HuH-7 (cell line): ENCODE data around the gene ABCD3.

Experiments used
- DNase-seq: peaks from one replicate; pipeline ENCODE4 v3.0.0; 2011; ENCODE audit warnings: low spot score

Gene ABCD3

DNA sequence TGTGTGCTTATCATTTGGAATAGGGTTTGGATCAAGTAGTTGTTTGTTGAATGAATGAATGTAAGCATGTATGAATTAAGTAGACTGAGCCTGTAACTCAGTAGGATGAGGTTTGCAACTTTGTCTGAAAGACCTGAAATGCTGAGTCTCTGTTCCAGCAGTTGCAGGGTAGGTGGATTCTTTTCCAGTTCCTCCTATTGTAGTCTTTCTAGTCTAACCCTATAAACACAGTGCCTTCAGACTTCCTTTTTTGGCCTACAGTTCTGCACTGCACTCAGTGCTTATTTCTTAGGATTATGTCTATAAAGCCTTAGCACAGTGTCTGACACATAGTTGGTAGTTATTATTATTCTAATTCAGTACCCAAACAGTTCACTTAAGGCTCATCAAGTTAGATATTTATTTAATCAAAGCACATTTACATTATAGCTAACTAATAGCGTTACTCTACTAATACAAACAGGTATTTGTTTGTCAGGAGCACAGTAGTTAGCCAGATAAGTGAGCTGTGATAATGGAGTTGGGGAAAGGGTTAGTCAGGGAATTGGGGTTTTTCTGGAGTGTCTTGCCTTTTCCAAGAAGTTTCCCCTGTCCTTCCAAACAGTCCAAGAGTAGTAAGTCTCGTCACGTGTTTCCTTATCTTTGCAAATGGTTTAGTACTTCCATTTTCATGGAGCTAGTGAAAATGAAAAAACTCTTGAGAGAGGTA is 45.0 kb downstream of the ABCD3 start:
- no peak for DNase-seq

DNA sequence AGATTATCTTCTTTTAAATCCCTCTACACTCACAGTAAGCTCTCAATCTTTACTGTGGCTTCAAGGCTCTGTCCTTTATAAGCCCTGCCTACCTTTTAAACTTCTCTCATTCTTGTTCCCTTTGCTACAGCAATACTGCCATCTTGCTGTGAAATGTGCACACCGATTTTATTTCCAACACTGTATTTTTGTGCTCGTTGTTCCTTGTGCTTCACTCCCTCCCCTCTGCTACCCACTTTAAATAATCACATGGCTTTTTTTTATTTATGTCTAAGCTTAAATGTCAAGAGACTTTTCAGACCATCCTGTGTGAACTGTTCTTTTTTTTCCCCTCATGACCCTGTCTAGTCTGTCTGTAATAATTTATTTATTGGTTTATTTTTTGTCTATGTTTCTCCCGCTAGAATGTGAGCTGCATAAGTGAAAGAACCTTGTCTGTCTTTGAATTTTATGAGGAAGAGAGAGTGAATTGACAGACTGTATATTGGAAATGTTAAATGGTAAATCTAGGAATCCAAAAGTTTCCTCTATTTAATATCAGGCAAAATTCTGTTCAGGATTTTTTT is 45.7 kb downstream of the ABCD3 start:
- peak; percentile 12 for DNase-seq

DNA sequence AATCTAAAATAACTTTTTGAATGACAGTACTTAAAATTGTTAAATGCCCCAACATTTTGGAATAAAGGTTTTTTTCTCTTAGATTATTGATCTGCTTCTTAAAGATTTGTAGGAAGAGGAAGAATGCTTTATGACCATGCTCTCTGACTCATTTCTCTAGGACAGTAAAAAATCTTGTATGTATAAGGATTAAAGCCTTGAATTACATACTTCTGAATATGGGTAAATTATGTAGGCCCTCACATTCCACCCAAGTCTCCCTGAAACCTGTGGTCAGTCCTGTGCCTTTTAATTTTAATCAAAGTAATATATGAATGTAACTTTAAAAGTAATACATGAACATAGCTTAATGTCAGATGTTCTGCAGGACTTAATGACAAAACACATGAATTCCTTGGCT is 50.5 kb downstream of the ABCD3 start:
- DNase-seq = no peak

DNA sequence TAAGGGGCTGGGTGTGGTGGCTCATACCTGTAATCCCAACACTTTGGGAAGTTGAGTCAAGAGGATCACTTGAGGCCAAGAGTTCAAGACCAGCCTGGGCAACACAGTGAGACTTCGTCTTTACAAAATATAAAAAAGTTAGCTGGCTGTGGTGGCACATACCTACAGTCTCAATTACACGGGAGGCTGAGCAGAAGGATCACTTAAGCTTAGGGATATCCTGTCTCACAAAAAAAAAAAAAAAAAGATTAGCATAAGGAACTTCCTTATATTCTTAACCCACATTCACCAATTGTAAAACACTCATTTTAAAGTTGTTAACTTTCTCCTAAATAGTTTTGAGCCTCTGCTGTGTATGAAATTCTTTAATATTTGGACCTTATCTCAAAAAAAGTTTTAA is 53.1 kb downstream of the ABCD3 start:
- no peak for DNase-seq

DNA sequence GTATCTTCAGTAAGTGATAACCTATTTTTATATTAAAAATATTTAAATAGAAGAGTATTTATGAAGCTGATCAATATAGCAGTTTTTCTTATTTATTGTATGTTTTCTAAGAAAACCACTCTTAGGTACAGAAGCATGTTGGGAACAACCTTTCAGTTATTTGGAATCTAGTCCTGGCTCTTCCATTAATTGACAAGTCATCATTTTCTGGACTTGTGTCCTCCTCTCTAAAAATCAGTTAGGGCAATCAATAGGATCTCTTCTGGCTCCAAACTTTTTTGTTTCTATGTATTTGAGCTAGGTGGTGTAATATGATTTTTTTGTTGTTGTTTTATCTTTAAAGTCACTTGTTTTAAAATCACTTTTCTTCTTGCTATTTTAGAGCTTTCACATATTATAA is 57.0 kb downstream of the ABCD3 start:
- no peak for DNase-seq

DNA sequence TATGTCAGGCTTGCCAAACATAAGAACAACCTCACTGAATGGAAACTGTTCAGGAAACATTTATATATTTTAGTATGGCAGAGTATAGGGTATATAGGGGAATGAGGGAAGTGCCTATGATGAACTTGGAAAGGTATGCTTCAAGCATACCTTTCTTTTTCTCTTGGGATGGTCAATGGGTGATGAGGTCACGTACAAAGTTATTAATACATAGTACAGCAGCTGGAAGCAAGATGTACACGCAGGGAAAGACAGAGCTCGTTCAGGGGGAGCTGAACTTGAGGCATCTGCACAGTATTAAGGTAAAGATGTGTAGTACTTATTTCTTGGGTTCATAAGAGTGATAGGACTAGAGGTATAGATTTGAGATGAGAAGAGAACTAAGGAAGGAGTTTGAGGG is 61.5 kb downstream of the ABCD3 start:
- no peak for DNase-seq

DNA sequence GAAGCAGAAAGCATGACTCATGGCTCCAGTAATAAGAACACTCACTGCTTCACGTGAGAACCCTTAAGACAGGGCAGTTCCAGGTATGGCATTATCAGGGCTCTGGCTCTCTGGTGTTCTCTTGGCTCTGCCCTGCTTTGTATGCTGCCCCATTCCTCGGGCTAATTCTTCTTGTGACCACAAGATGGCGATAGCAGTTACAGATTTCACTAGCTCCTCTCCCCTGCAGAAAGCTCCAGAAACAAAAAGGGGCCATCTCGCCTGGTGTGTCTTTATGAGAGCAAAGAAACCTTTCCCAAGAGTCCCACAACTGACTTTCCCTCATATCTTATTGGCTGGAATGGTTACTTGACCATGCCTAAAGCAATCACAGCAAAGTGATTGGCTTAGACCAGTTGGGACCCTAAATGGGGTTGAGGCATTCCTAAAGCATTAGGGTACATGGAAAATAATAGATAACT is 63.3 kb downstream of the ABCD3 start:
- peak; percentile 32 for DNase-seq

DNA sequence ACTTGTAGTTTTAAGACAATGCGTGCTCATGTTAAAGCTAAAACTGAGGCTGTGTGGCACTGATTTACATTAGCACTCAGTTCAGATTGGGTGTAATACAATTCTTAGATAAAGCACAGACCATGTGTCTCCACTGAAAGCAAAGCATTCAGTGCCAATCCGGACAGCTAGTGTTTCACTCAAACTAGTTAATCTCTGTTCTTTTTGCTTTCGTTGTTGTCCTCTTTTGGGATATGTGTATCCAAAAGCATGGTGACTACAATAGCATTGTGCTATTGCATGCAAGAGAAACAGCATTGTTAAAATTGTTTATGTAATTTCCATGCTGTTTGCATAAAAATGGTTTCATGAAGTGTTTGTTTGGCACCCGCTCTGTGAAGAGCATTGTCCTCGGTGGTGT is 68.8 kb downstream of the ABCD3 start:
- DNase-seq = no peak

DNA sequence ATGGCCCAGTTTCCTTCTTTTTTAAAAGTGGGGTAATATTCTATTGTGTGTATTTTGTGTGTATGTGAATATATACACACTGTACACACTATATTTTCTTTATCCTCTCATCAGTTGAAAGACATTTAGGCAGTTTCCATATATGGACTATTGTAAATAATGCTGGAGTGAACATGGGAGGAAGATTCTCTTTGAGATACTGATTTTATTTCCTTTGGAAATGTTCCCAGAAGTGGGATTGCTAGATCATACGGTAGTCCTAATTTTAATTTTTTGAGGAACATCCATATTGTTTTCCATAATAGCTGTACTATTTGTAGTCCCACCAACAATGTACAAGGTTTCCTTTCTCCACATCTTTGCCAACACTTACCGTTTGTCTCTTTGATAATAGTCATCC is 72.4 kb downstream of the ABCD3 start:
- no peak for DNase-seq

DNA sequence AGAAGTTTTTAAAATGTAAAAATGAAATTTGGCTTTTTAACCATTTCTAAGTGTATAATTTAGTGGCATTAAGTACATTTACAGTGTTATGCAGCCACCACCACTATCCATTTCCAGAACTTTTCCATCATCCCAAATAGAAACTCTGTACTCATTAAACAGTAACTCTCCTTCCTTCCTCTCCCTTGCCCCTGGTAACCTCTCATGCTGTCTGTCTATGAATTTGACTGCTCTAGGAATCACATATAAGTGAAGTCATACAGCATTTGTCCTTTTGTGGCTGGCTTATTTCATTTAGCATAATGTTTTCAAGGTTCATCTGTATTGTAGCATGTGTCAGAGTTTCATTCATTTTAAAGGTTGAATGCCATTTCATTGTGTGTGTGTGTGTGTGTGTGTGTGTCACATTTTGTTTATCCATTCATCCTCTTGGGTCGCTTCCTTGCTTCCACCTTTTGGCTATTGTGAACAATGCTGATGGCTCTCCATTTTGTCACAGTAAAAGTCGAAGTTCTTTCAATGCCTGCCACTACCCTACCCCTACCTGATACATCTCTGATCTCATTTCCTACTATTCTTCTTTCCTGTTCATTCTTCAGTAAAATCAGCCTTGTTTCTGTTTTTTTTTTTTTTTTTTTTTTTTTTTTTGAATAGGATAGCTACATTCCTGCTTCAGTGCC is 78.0 kb downstream of the ABCD3 start:
- DNase-seq = no peak

DNA sequence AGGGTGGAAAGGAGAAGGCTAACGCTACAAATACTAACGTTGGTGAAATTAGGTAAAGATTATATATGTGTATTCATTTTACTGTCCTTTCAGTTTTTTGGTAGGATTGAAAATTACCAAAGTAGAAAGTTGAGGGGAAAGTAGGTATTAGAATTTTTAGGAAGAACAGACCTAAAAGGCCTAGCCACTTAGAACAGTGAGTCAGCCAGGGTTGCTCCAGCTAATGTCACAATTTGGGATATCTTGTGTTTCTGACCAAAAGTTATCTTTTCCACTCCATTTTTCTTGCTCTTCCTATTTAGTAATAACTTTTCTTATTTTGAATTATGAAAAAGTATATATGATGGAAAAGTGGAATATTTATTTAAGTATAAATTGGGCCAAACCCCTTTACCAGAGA is 83.2 kb downstream of the ABCD3 start:
- no peak for DNase-seq

DNA sequence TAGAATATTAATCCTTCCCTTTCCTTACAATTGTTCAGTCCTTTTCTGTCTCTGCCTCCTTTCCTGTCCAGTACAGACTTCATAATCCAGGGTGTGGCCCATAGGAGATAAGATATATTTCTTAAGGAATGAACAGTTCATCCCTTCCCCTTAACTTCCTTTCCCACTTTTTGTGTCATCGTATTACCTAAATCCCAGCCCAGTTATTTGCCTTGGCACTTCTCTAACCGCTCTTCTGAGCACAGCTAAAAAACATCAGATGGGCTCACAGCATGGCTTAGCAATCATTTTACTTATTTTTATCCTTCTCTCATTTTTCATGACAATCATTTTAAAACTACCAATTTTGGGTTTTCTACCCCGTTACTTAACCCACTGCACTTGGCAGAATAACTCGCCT is 83.7 kb downstream of the ABCD3 start:
- DNase-seq = no peak

DNA sequence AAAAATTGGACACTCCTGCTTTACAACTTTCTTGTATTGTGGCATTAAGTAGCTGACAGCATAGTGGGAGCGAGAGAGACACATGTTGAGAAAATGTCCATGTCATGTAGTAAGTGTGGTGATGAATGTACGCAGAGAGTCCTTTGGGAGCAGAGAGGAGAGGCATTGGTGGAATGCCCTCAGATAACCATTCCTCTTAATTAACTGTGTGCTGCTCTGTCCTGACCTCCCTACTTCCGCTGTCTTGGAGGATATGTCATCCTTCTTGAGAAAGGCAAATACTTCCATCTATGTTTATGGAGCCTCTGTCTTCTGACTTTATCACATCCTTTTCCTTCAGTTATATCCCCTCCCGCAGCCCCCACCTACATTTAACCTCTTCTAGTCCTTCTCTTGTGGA is 85.0 kb downstream of the ABCD3 start:
- DNase-seq = no peak

DNA sequence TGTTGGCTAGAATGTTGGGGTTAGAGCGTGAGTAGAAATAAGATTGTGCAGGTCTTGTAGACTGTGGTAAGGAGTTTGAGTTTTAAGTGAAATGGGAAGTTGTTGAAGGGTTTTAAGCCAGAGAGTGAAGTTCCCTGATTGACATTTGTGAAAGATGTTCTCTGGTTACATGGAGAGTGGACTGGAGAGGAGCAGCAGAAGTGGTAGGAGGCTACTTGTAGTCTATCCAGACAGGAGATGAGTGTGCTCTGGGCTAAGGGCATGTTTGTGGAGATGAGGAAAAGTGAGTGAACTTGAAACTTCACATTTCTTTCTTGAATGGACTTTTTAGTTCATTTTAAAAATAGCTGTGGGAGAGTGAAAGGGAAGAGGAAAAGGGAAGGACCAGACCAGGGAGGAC is 86.4 kb downstream of the ABCD3 start:
- no peak for DNase-seq

DNA sequence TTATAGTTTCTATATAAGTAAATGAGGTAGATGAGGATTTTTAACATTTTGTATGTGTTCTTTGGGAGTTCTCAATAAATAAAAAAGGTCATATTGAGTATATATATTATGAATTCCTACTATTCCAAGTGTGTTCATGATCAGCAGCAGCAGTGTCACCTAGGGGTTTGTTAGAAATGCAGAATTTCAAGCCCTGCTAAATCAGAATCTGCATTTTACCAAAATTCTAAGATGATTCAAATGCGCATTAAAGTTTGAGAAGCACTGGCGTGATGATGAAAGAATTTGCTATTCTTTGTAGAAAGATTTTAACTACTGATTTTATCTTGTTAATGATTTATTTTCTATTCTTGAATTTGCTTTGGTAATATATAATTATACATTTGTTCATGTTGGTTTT is 94.6 kb downstream of the ABCD3 start:
- no peak for DNase-seq

DNA sequence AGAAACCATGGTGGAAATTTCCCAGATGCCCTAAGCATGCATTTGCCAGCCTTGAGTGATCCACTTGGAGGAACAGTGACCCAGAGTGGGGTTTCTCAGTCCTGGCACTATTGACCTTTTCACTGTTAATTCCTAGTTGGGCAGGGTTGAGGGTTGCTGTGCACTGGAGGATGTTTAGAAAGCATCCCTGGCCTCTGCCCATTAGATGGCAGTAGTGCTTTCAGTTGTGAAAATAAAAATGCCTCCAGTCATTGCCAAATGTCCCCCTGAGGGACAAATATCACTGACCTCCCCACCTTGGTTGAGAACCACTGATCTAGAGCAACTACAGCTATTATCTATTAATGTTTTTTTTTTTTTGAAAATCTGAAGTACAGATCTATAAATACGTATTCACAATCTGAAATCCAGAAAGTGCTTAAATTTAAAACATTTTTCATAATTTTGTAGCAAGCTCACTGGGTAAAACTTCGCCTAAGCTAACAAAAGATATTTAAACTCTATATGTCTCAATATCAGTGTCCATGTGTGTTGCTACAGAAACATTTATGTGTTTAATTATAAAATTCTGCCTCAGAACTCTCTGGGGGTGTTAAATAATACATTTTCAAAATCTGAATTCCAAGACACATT is 96.0 kb downstream of the ABCD3 start:
- peak; percentile 11 for DNase-seq

DNA sequence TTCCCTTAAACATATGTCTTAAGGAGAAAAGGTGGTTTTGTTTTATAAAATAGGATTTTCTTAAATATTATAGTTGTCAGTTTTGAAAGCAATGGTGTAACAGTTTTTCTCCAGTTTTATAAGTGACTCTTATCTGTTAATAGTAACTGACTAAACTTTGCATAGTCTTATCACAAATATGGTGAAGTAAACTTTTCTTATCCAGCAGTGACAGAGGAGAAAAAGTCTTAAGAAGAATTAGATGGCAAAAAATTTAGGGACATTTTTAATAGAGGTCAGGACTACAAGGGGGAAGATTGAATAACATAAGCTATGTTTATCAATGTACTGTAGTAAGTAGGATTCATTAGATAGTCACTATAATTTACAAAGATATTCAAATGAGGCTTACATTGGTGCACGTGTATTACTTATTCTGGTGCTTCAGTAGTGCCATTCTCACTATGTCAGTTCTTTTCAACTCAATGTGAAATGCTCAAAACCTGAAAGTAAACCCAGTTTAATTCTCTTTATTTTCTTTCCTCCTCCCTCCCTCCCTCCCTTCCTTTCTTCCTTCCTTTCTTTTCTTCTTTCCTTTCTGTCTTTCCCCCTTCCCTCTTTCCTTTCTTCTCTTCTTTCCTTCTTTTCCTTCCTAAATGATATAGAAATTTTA is 97.2 kb downstream of the ABCD3 start:
- no peak for DNase-seq

DNA sequence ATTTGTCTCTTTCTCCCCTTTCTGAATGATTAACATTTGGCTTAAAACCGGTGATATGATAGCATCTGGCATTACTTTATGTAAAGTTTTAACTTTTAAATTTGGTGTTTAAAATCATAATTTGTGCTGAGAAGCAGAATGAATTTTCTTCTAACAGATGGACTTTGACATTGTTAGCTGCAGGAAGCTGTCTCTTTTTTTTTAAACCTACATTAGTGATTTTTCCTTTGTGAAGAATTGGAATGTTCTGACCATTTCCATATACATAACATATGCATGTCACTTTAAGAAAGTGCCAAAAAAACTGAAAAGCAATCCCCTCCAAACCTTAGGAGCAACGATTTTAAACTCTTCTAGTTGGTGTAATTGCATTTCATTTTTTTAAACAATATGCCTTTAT is 101.2 kb downstream of the ABCD3 start:
- DNase-seq = no peak

DNA sequence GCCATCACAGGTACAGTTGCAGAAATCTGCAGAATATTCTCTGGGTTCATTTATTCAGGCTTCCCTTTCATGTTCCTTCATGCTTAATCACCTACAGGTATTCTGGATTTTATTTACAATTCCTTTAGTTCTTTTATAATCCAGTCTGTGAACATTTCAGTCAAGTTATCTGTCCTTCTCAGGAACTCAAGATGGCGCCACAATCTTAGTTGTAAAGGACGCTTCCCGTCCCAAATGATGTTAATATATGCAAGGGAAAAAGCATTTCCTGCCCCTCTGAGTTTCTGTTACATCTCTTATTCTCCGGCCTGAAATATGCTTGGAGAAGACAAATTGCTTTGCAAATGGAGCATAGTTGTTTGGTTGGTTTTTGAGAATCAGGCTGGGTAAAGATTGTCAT is 104.1 kb downstream of the ABCD3 start:
- DNase-seq = no peak

DNA sequence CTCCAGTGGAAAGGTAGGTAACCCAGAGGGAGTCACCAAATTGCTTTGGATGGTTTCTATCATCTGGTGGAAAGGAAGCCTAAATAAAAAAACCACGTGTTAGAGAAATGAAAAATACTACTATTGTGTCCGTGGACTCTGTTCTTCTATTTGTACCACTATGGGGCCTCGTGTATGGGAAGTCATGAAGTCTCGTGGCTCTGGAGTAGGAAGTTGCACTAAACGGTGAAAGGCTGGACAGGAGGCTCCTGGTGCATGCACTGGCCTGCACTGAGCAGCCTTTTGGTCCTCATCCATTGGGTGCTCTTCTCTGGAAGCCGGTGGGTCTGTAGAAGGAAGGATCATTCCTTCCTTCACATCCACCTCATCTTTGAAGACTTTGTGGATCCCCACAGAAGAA is 106.3 kb downstream of the ABCD3 start:
- DNase-seq = no peak

DNA sequence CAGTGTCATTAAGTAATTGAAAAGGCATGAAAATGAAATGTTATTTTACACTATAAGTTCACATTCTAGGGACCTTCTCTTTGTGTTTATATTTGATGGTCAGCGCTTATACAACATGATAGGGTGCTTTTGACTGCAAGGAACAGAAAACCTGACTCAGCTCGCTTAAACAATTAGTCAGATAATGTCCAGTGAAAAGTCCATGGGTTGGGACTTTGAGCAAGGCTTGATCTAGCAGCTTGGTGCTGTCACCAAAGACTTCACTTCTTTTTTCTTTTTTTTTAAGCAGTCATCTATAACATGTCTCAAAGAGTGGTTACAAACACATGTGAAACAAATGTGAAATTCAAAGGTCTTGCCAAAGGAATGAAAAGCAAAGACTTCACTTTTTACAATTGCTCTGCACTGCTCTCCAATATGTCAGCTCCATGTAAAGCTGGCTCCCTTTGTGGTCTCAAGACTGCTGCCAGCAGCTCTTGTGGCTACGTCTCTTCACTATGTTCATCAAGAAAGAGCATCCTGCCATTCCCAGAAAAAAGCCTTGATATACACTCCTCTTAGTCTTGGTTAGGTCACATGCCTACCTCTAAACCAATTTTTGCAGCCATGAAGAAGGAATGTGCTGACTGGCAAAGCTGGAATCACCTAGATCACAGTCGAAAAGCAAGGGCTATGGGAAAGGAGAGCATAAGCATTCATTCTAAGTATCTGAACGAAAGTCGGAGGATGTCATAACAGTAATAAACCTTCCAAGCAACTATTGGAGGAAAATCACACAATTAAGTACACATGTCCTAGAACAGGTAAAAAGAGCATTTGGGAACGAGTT is 108.2 kb downstream of the ABCD3 start:
- DNase-seq = no peak
